Measurements from ENCODE around the gene CMTM3. TPM values are rescaled to one million over a fixed set of nuclear protein-coding genes. Genes with fewer than 3 reads are reported as not detected.

The CMTM3 gene
- polyA plus RNA-seq, 1 of the 3 experiments (the other 2 are of a cell fraction), result 69.4 TPM

DNA sequence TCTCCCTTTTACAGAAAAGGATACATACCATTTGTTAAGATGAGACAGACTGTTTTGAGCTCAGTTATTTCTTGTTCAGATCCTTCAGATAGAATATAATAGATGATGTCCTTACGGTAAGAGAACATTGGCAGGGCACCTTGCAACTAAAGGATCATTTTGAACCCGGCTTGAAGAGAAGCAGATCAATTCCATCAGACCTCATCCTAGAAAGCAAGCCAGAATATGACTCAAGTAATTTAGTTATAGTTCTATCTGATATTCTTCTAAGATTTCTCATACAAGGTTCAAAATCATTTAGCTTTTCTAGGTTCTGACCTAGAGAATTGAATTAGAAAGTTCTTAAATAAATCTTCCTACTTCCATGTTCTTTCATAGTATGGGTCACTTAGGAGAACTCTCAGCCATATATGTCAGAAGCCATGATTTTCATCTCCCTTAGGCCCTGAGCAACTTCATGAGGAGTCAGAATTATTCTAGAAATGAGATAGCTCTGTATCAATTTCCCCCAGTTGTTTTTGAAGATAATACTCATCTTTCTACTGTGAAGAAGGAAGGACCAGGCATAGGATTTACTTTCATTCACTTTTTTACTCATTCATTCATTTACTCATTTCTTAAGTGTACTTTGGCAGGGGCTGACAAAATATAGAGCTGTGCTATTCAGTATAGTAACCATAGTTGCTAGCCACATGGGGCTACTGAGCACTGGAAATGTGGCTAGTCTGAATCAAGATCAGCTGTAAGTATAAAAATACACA is 40.8 kb upstream of the CMTM3 start:
- 0 out of 2 replicates have a peak overlapping the region, but pooled peaks have one; percentile 9 for H3K4me2 ChIP-seq
- no peaks in the 10 kb centered on the region for H3K9me3 ChIP-seq
- no peak overlapping the region for H2AFZ ChIP-seq (ENCODE audit: low read depth)
- H3F3A ChIP-seq (replicated peaks; ENCODE audit: insufficient read depth), result peaks cover 41% of the 10 kb centered on the region
- peaks cover 23% of the 10 kb centered on the region; the same call in 1 of the 2 replicates for H3K79me2 ChIP-seq (ENCODE audit: insufficient read depth)
- H3K4me1 ChIP-seq (ENCODE audit: control insufficient read depth in 1 of 2, insufficient read depth in 2 of 2, low read depth in 1 of 2, low read length in 1 of 2), result peaks cover 0 to 9% of the 10 kb centered on the region in 2 experiments; a peak in 1 of 4 replicates
- H3K4me3 ChIP-seq (ENCODE audit: low read depth in 2 of 2, low read length in 1 of 2), result no peak overlapping the region
- H3K9me2 ChIP-seq, result no peaks in the 10 kb centered on the region
- WGBS (ENCODE audit: low lambda C conversion rate), result 44% methylated on average over 2 of the region's 2 CpGs
- H3K9ac ChIP-seq, result no peak overlapping the region
- ChIA-PET POLR2A (no interaction called here), CTCF (interaction anchor here (1.0 to 2.5 kb wide), 6 partner anchors 12 to 304 kb away, joined by 3 to 11 read pairs (median 4); partner anchors contain the start of gene CKLF)
- peaks cover 54 to 64% of the 10 kb centered on the region in 2 experiments for H3K36me3 ChIP-seq (replicated peaks in 1 of 2; ENCODE audit: control insufficient read depth in 1 of 2, insufficient read depth in 2 of 2, low read length in 1 of 2)
- no peak for DNase-seq
- H4K20me1 ChIP-seq (ENCODE audit: insufficient read depth), result no peaks in the 10 kb centered on the region
- H3K27ac ChIP-seq (ENCODE audit: low read depth in 2 of 2, low read length in 1 of 2), result peak overlapping the region in 1 of 2 experiments; percentile 60; a peak in 1 of 4 replicates
- H3K27me3 ChIP-seq (ENCODE audit: insufficient read depth), result no peaks in the 10 kb centered on the region
- TF ChIP-seq, protein P1, sequence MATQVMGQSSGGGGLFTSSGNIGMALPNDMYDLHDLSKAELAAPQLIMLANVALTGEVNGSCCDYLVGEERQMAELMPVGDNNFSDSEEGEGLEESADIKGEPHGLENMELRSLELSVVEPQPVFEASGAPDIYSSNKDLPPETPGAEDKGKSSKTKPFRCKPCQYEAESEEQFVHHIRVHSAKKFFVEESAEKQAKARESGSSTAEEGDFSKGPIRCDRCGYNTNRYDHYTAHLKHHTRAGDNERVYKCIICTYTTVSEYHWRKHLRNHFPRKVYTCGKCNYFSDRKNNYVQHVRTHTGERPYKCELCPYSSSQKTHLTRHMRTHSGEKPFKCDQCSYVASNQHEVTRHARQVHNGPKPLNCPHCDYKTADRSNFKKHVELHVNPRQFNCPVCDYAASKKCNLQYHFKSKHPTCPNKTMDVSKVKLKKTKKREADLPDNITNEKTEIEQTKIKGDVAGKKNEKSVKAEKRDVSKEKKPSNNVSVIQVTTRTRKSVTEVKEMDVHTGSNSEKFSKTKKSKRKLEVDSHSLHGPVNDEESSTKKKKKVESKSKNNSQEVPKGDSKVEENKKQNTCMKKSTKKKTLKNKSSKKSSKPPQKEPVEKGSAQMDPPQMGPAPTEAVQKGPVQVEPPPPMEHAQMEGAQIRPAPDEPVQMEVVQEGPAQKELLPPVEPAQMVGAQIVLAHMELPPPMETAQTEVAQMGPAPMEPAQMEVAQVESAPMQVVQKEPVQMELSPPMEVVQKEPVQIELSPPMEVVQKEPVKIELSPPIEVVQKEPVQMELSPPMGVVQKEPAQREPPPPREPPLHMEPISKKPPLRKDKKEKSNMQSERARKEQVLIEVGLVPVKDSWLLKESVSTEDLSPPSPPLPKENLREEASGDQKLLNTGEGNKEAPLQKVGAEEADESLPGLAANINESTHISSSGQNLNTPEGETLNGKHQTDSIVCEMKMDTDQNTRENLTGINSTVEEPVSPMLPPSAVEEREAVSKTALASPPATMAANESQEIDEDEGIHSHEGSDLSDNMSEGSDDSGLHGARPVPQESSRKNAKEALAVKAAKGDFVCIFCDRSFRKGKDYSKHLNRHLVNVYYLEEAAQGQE (IDR thresholded peaks at IDR 0.05; ENCODE audit: low read depth, low read length), result no peak
- TF ChIP-seq YY1 (IDR thresholded peaks at IDR 0.05; ENCODE audit: low read depth), result no peak
- TF ChIP-seq RXRA (IDR thresholded peaks at IDR 0.05; ENCODE audit: borderline replicate concordance, low read depth), result no peak
- TF ChIP-seq CHD2 (IDR thresholded peaks at IDR 0.05; ENCODE audit: low read length, partially characterized antibody), result no peak
- no peak for TF ChIP-seq NRF1 (IDR thresholded peaks at IDR 0.05; ENCODE audit: low read depth, low read length)
- no peak for TF ChIP-seq MEF2A (IDR thresholded peaks at IDR 0.05; ENCODE audit: borderline replicate concordance, low read depth)
- TF ChIP-seq, protein P2, sequence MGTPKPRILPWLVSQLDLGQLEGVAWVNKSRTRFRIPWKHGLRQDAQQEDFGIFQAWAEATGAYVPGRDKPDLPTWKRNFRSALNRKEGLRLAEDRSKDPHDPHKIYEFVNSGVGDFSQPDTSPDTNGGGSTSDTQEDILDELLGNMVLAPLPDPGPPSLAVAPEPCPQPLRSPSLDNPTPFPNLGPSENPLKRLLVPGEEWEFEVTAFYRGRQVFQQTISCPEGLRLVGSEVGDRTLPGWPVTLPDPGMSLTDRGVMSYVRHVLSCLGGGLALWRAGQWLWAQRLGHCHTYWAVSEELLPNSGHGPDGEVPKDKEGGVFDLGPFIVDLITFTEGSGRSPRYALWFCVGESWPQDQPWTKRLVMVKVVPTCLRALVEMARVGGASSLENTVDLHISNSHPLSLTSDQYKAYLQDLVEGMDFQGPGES (IDR thresholded peaks at IDR 0.05; ENCODE audit: low read depth, low read length), result no peak
- TF ChIP-seq EP300 (IDR thresholded peaks at IDR 0.05; ENCODE audit: borderline replicate concordance in 1 of 2, low read depth in 1 of 2, low read length in 1 of 2), result peak in 1 of 2 experiments; percentile 17; a peak in 1 of 4 replicates
- TF ChIP-seq, protein P3, sequence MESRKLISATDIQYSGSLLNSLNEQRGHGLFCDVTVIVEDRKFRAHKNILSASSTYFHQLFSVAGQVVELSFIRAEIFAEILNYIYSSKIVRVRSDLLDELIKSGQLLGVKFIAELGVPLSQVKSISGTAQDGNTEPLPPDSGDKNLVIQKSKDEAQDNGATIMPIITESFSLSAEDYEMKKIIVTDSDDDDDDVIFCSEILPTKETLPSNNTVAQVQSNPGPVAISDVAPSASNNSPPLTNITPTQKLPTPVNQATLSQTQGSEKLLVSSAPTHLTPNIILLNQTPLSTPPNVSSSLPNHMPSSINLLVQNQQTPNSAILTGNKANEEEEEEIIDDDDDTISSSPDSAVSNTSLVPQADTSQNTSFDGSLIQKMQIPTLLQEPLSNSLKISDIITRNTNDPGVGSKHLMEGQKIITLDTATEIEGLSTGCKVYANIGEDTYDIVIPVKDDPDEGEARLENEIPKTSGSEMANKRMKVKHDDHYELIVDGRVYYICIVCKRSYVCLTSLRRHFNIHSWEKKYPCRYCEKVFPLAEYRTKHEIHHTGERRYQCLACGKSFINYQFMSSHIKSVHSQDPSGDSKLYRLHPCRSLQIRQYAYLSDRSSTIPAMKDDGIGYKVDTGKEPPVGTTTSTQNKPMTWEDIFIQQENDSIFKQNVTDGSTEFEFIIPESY (IDR thresholded peaks at IDR 0.05; ENCODE audit: borderline replicate concordance, low read depth), result no peak
- TF ChIP-seq TCF12 (IDR thresholded peaks at IDR 0.05), result peak; percentile 55; the same call in 1 of the 2 replicates
- TF ChIP-seq, protein P4, sequence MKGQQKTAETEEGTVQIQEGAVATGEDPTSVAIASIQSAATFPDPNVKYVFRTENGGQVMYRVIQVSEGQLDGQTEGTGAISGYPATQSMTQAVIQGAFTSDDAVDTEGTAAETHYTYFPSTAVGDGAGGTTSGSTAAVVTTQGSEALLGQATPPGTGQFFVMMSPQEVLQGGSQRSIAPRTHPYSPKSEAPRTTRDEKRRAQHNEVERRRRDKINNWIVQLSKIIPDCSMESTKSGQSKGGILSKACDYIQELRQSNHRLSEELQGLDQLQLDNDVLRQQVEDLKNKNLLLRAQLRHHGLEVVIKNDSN (IDR thresholded peaks at IDR 0.05; ENCODE audit: borderline replicate concordance, low read depth), result no peak
- no peak for TF ChIP-seq FOSL2 (IDR thresholded peaks at IDR 0.05; ENCODE audit: borderline replicate concordance, low read depth)
- TF ChIP-seq FOXJ3 (CRISPR knock-in tag; IDR thresholded peaks at IDR 0.05), result no peak
- no peak for TF ChIP-seq EZH2phosphoT487 (IDR thresholded peaks at IDR 0.05; ENCODE audit: borderline replicate concordance, low read depth)
- TF ChIP-seq TAF1 (IDR thresholded peaks at IDR 0.05; ENCODE audit: borderline replicate concordance, low read depth, low read length), result no peak
- TF ChIP-seq FOXM1 (IDR thresholded peaks at IDR 0.05; ENCODE audit: low read depth), result no peak
- TF ChIP-seq ELF1 (IDR thresholded peaks at IDR 0.05), result no peak
- no peak for TF ChIP-seq RCOR1 (IDR thresholded peaks at IDR 0.05; ENCODE audit: low read length)
- no peak for TF ChIP-seq GATA2 (CRISPR knock-in tag; IDR thresholded peaks at IDR 0.05)
- TF ChIP-seq RAD21 (IDR thresholded peaks at IDR 0.05; ENCODE audit: low read length), result no peak
- no peak for TF ChIP-seq MXI1 (IDR thresholded peaks at IDR 0.05; ENCODE audit: low read depth, low read length)
- TF ChIP-seq GABPA (IDR thresholded peaks at IDR 0.05; ENCODE audit: low read depth), result no peak
- TF ChIP-seq JUND (IDR thresholded peaks at IDR 0.05), result 0 out of 2 replicates have a peak, but pooled peaks have one; percentile 16
- TF ChIP-seq, protein P5, sequence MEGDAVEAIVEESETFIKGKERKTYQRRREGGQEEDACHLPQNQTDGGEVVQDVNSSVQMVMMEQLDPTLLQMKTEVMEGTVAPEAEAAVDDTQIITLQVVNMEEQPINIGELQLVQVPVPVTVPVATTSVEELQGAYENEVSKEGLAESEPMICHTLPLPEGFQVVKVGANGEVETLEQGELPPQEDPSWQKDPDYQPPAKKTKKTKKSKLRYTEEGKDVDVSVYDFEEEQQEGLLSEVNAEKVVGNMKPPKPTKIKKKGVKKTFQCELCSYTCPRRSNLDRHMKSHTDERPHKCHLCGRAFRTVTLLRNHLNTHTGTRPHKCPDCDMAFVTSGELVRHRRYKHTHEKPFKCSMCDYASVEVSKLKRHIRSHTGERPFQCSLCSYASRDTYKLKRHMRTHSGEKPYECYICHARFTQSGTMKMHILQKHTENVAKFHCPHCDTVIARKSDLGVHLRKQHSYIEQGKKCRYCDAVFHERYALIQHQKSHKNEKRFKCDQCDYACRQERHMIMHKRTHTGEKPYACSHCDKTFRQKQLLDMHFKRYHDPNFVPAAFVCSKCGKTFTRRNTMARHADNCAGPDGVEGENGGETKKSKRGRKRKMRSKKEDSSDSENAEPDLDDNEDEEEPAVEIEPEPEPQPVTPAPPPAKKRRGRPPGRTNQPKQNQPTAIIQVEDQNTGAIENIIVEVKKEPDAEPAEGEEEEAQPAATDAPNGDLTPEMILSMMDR (IDR thresholded peaks at IDR 0.05), result no peak

Data from SK-N-SH (cell line).